Astrocyte (in vitro differentiated cells and primary cell): Measurements from ENCODE around the gene VTCN1.

Source experiments
- CTCF ChIP-seq: IDR thresholded peaks from 2 replicates; pipeline ENCODE4 v1.5.1; 2011; ENCODE audit warnings: low read depth, mild to moderate bottlenecking, inconsistent platforms, low read length, moderate library complexity; ENCODE audit not compliant: insufficient read depth
- EZH2 ChIP-seq: IDR thresholded peaks from 2 replicates; pipeline ENCODE4 v1.6.1; 2012; ENCODE audit warnings: mild to moderate bottlenecking, low read length, inconsistent platforms; ENCODE audit not compliant: insufficient read depth

- TF ChIP-seq CTCF = no peak
- no peak for TF ChIP-seq EZH2
These were observed 82.9 kb downstream of the VTCN1 start for GRCh38 chr1:117127795-117128194.
